NCI-H526 (cell line): ENCODE data around the gene SPDL1.
"Not testable (repeated sequence)": the region's sequence is repeated elsewhere in the genome, so short reads cannot be mapped to it uniquely, and the experiment has no call there.

Source experiments
- DNase-seq, 2 experiments: peaks; one replicate each; lab custom pipeline; 2025; lab: John Stamatoyannopoulos, UW

Gene SPDL1

GRCh38 chr5:169576181-169576598 is 7.4 kb upstream of the SPDL1 start:
- no peak for DNase-seq

- DNase-seq, result peak in 1 of 2 experiments; percentile 27
Observed at GRCh38 chr5:169577951-169578350, 5.6 kb upstream of the SPDL1 start.

- DNase-seq, result no peak
Observed at GRCh38 chr5:169580964-169581363, 2.6 kb upstream of the SPDL1 start.

- DNase-seq, result peak; percentile 5 to 48
Observed at GRCh38 chr5:169581580-169582227, 1.9 kb upstream of the SPDL1 start.

- DNase-seq, result no peak
Observed at GRCh38 chr5:169583101-169583423, 511 bp upstream of the SPDL1 start.

GRCh38 chr5:169584998-169585451 is 1.5 kb downstream of the SPDL1 start:
- no peak for DNase-seq

GRCh38 chr5:169590602-169591001 is 7.0 kb downstream of the SPDL1 start:
- DNase-seq, result no peak

- no peak for DNase-seq
Observed at GRCh38 chr5:169591636-169592035, 8.1 kb downstream of the SPDL1 start.

- no peak for DNase-seq
Observed at GRCh38 chr5:169592937-169593650, 9.5 kb downstream of the SPDL1 start.

GRCh38 chr5:169595172-169595820 is 11.7 kb downstream of the SPDL1 start:
- no peak for DNase-seq

GRCh38 chr5:169599451-169599850 is 15.9 kb downstream of the SPDL1 start:
- no peak for DNase-seq

- DNase-seq, result no peak
Observed at GRCh38 chr5:169602535-169602934, 19.0 kb downstream of the SPDL1 start.

- DNase-seq, result no peak
Observed at GRCh38 chr5:169606279-169606678, 22.7 kb downstream of the SPDL1 start.

- DNase-seq, result no peak
Observed at GRCh38 chr5:169607882-169608281, 24.3 kb downstream of the SPDL1 start.

GRCh38 chr5:169609716-169610115 is 26.1 kb downstream of the SPDL1 start:
- DNase-seq, result no peak

GRCh38 chr5:169610606-169611005 is 27.0 kb downstream of the SPDL1 start:
- no peak for DNase-seq

- no peak for DNase-seq
Observed at GRCh38 chr5:169615561-169615960, 32.0 kb downstream of the SPDL1 start.

GRCh38 chr5:169624307-169624706 is 40.7 kb downstream of the SPDL1 start:
- DNase-seq, result not testable (repeated sequence)

GRCh38 chr5:169626779-169627178 is 43.2 kb downstream of the SPDL1 start:
- DNase-seq, result no peak

- DNase-seq, result no peak
Observed at GRCh38 chr5:169627551-169627950, 44.0 kb downstream of the SPDL1 start.

GRCh38 chr5:169628892-169629291 is 45.3 kb downstream of the SPDL1 start:
- no peak for DNase-seq

GRCh38 chr5:169629847-169630548 is 46.4 kb downstream of the SPDL1 start:
- DNase-seq, result no peak

GRCh38 chr5:169631360-169631759 is 47.8 kb downstream of the SPDL1 start:
- no peak for DNase-seq
